ENCODE results near the gene AXIN1. TPM values are rescaled to one million over a fixed set of nuclear protein-coding genes. Genes with fewer than 3 reads are reported as not detected.

The AXIN1 gene
- total and polyA plus RNA-seq, 2 of the 8 experiments (the other 6 are each of a cell fraction or from before 2014, with no cell fraction given): 12.5 to 41.9 TPM

DNA sequence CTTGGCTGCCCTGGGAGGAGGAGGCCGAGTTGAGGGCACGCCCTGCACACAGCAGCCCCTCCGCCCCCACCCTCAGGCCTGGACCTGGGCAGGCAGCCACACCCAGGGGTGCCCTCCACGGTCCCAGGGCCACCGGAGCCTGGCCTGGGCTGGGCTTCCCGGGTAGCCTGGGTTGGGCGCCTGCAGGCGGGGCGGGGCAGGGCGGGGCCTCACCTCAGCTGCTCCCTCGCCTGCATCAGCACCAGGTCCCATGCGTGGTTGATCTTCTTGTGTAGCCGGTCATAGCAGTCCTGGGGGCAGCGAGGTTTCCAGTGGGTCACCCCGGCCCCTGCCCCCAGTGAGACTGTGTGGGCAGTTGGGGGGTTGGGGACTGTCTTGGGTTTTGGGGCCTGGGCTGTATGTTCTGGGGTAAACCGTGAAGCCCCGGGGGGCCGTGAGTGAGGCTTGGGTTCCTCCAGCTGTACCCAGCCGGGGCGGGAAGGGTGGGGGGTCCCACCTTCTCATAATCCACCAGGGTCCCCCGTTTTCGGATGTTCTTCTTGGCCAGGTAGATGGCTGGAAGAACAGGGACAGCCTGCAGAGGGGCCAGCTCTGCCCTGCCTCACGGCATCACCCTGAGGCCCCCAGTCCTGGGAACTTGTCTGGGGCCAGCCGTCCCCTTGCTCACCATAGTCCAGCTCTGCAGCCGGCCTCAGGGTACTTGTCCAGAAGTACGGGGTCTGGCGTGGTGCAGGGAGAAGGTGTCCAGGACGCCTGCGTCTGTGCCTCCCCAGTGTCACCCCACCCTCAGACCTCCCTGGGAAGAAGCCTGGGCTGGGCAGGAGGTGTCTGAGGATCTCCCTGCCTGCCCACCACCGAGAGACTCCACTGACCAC, 78.7 kb downstream of the AXIN1 start (continued):
- TF ChIP-seq EP300 (IDR thresholded peaks at IDR 0.05; ENCODE audit: borderline replicate concordance in 1 of 2, low read depth in 2 of 2, low read length in 2 of 2) (no peak), HDAC6 (IDR thresholded peaks at IDR 0.05; ENCODE audit: low read depth, low read length) (no peak), CTBP2 (IDR thresholded peaks at IDR 0.05; ENCODE audit: borderline replicate concordance, insufficient read depth, insufficient read length, low read length) (no peak), SIN3A (conservative IDR thresholded peaks at IDR 0.05 in 1 of 2, IDR thresholded peaks at IDR 0.05 in 1 of 2; ENCODE audit: low read depth in 1 of 2, low read length in 2 of 2) (no peak), CREB1 (IDR thresholded peaks at IDR 0.05) (no peak), GABPA (IDR thresholded peaks at IDR 0.05; ENCODE audit: borderline replicate concordance, insufficient read depth, low read length) (no peak), BRCA1 (IDR thresholded peaks at IDR 0.05; ENCODE audit: low read depth, low read length) (no peak), PHF8 (conservative IDR thresholded peaks at IDR 0.05; ENCODE audit: low read depth, low read length) (no peak)
- TF ChIP-seq, protein P1, sequence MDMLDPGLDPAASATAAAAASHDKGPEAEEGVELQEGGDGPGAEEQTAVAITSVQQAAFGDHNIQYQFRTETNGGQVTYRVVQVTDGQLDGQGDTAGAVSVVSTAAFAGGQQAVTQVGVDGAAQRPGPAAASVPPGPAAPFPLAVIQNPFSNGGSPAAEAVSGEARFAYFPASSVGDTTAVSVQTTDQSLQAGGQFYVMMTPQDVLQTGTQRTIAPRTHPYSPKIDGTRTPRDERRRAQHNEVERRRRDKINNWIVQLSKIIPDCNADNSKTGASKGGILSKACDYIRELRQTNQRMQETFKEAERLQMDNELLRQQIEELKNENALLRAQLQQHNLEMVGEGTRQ (IDR thresholded peaks at IDR 0.05; ENCODE audit: low read length): no peak
